TTC549 (cell line): ENCODE data around the gene ZBED4.

Source experiments
- FAIRE-seq: peaks from 2 replicates; lab custom pipeline; 2012; peaks lifted over from hg19 to GRCh38; lab: Jason Lieb, UNC

Gene ZBED4

GRCh38 chr22:49936973-49937757, 83.5 kb downstream of the ZBED4 start:
- no peak for FAIRE-seq

- FAIRE-seq, result no peak
Observed at GRCh38 chr22:49937758-49938564, 84.3 kb downstream of the ZBED4 start.

- no peak for FAIRE-seq
Observed at GRCh38 chr22:49938565-49939136, 85.0 kb downstream of the ZBED4 start.
